ENCODE results near the gene SHC3.
A peak's percentile ranks its signal among the peaks of the same experiment; 100 is the strongest.

SHC3 gene

GRCh38 chr9:89122949-89123348 is 55.7 kb downstream of the SHC3 start:
- TF ChIP-seq, protein P1, sequence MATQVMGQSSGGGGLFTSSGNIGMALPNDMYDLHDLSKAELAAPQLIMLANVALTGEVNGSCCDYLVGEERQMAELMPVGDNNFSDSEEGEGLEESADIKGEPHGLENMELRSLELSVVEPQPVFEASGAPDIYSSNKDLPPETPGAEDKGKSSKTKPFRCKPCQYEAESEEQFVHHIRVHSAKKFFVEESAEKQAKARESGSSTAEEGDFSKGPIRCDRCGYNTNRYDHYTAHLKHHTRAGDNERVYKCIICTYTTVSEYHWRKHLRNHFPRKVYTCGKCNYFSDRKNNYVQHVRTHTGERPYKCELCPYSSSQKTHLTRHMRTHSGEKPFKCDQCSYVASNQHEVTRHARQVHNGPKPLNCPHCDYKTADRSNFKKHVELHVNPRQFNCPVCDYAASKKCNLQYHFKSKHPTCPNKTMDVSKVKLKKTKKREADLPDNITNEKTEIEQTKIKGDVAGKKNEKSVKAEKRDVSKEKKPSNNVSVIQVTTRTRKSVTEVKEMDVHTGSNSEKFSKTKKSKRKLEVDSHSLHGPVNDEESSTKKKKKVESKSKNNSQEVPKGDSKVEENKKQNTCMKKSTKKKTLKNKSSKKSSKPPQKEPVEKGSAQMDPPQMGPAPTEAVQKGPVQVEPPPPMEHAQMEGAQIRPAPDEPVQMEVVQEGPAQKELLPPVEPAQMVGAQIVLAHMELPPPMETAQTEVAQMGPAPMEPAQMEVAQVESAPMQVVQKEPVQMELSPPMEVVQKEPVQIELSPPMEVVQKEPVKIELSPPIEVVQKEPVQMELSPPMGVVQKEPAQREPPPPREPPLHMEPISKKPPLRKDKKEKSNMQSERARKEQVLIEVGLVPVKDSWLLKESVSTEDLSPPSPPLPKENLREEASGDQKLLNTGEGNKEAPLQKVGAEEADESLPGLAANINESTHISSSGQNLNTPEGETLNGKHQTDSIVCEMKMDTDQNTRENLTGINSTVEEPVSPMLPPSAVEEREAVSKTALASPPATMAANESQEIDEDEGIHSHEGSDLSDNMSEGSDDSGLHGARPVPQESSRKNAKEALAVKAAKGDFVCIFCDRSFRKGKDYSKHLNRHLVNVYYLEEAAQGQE (IDR thresholded peaks at IDR 0.05; ENCODE audit: insufficient read depth in 1 of 2, low read depth in 2 of 2, low read length in 2 of 2), result no peak
- TF ChIP-seq SIN3A (IDR thresholded peaks at IDR 0.05; ENCODE audit: borderline replicate concordance, insufficient read depth, low read length) (no peak), TAF1 (IDR thresholded peaks at IDR 0.05; ENCODE audit: borderline replicate concordance, insufficient read depth, low read length) (no peak), POLR2AphosphoS5 (IDR thresholded peaks at IDR 0.05; ENCODE audit: low read depth, low read length) (no peak), FOXP2 (optimal IDR thresholded peaks at IDR 0.05; ENCODE audit: borderline replicate concordance, extremely low read depth, extremely low read length, insufficient read depth) (no peak)

GRCh38 chr9:89120704-89121103 is 57.9 kb downstream of the SHC3 start:
- no peak for TF ChIP-seq POLR2AphosphoS5 (IDR thresholded peaks at IDR 0.05; ENCODE audit: low read depth, low read length)
- no peak for TF ChIP-seq TAF1 (IDR thresholded peaks at IDR 0.05; ENCODE audit: borderline replicate concordance, insufficient read depth, low read length)
- TF ChIP-seq SIN3A (IDR thresholded peaks at IDR 0.05; ENCODE audit: borderline replicate concordance, insufficient read depth, low read length), result no peak
- TF ChIP-seq FOXP2 (optimal IDR thresholded peaks at IDR 0.05; ENCODE audit: borderline replicate concordance, extremely low read depth, extremely low read length, insufficient read depth), result no peak
- TF ChIP-seq, protein P1 (IDR thresholded peaks at IDR 0.05; ENCODE audit: insufficient read depth in 1 of 2, low read depth in 2 of 2, low read length in 2 of 2), result no peak

DNA sequence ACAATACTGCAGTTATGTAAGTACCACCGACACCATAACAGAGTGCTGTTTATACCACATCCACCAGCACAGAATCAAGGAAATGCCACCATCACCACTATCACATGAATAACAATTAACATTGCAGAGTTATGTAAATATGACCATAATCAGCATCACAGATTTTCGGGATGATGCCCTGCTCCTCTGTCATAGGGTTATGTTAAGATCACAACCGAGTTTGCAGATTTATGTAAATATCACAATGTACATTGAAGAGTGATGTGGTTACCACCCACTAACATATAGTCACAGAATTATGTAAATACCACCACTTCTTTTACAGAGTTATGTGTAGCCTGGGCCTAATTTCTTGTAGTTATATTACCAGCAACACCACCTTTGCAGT is 61.8 kb downstream of the SHC3 start:
- TF ChIP-seq SIN3A (IDR thresholded peaks at IDR 0.05; ENCODE audit: borderline replicate concordance, insufficient read depth, low read length) (no peak), TAF1 (IDR thresholded peaks at IDR 0.05; ENCODE audit: borderline replicate concordance, insufficient read depth, low read length) (no peak), FOXP2 (optimal IDR thresholded peaks at IDR 0.05; ENCODE audit: borderline replicate concordance, extremely low read depth, extremely low read length, insufficient read depth) (no peak), POLR2AphosphoS5 (IDR thresholded peaks at IDR 0.05; ENCODE audit: low read depth, low read length) (0 out of 2 replicates have a peak, but pooled peaks have one; percentile 26)
- TF ChIP-seq, protein P1 (IDR thresholded peaks at IDR 0.05; ENCODE audit: insufficient read depth in 1 of 2, low read depth in 2 of 2, low read length in 2 of 2), result no peak

GRCh38 chr9:89116064-89116804 is 62.4 kb downstream of the SHC3 start:
- TF ChIP-seq, protein P1 (IDR thresholded peaks at IDR 0.05; ENCODE audit: insufficient read depth in 1 of 2, low read depth in 2 of 2, low read length in 2 of 2), result no peak
- TF ChIP-seq SIN3A (IDR thresholded peaks at IDR 0.05; ENCODE audit: borderline replicate concordance, insufficient read depth, low read length), result no peak
- no peak for TF ChIP-seq TAF1 (IDR thresholded peaks at IDR 0.05; ENCODE audit: borderline replicate concordance, insufficient read depth, low read length)
- no peak for TF ChIP-seq FOXP2 (optimal IDR thresholded peaks at IDR 0.05; ENCODE audit: borderline replicate concordance, extremely low read depth, extremely low read length, insufficient read depth)
- TF ChIP-seq POLR2AphosphoS5 (IDR thresholded peaks at IDR 0.05; ENCODE audit: low read depth, low read length), result no peak
